ENCODE data around the gene SLC35F1. TPM values are rescaled to one million over a fixed set of nuclear protein-coding genes. Genes with fewer than 3 reads are reported as not detected.

The SLC35F1 gene
- total and polyA plus RNA-seq, 2 donors = 0.14 TPM

- no peaks in the 10 kb centered on the region for H3K36me3 ChIP-seq (ENCODE audit: control insufficient read depth in 2 of 2, insufficient read depth in 2 of 2, low read length in 1 of 2)
- no peak for DNase-seq (ENCODE audit: low read depth in 6 of 9, low spot score in 9 of 9)
- no peaks in the 10 kb centered on the region for H3K4me1 ChIP-seq (ENCODE audit: control insufficient read depth in 2 of 2, insufficient read depth in 2 of 2, low read length in 2 of 2)
- H3K4me3 ChIP-seq (ENCODE audit: low read length in 2 of 2) = no peak overlapping the region
- no peaks in the 10 kb centered on the region for H3K27me3 ChIP-seq (ENCODE audit: control insufficient read depth in 2 of 2, insufficient read depth in 1 of 2, low read length in 1 of 2)
- H3K9me3 ChIP-seq (ENCODE audit: control insufficient read depth in 2 of 2, insufficient read depth in 1 of 2, low read length in 1 of 2) = no peaks in the 10 kb centered on the region
- WGBS = 92% methylated on average over 2 of the region's 2 CpGs
- no peak overlapping the region for H3K27ac ChIP-seq (ENCODE audit: low read depth in 1 of 2, low read length in 1 of 2)
These were observed 313.5 kb downstream of the SLC35F1 start for GRCh38 chr6:118220429-118221128.

GRCh38 chr6:118223316-118223715, 316.3 kb downstream of the SLC35F1 start:
- DNase-seq (ENCODE audit: low read depth in 6 of 9, low spot score in 9 of 9) = no peak
- Histone ChIP-seq H3K27me3 (ENCODE audit: control insufficient read depth in 2 of 2, insufficient read depth in 1 of 2, low read length in 1 of 2) (no peaks in the 10 kb centered on the region), H3K27ac (ENCODE audit: low read depth in 1 of 2, low read length in 1 of 2) (no peak overlapping the region), H3K36me3 (ENCODE audit: control insufficient read depth in 2 of 2, insufficient read depth in 2 of 2, low read length in 1 of 2) (no peaks in the 10 kb centered on the region), H3K9me3 (ENCODE audit: control insufficient read depth in 2 of 2, insufficient read depth in 1 of 2, low read length in 1 of 2) (no peaks in the 10 kb centered on the region), H3K4me1 (ENCODE audit: control insufficient read depth in 2 of 2, insufficient read depth in 2 of 2, low read length in 2 of 2) (no peaks in the 10 kb centered on the region), H3K4me3 (ENCODE audit: low read length in 2 of 2) (no peak overlapping the region)
- 91% methylated on average over 3 of the region's 3 CpGs for WGBS

- H3K36me3 ChIP-seq (ENCODE audit: control insufficient read depth in 2 of 2, insufficient read depth in 2 of 2, low read length in 1 of 2) = no peaks in the 10 kb centered on the region
- no peak overlapping the region for H3K27ac ChIP-seq (ENCODE audit: low read depth in 1 of 2, low read length in 1 of 2)
- DNase-seq (ENCODE audit: low read depth in 6 of 9, low spot score in 9 of 9) = no peak
- H3K9me3 ChIP-seq (ENCODE audit: control insufficient read depth in 2 of 2, insufficient read depth in 1 of 2, low read length in 1 of 2) = no peaks in the 10 kb centered on the region
- H3K27me3 ChIP-seq (ENCODE audit: control insufficient read depth in 2 of 2, insufficient read depth in 1 of 2, low read length in 1 of 2) = no peaks in the 10 kb centered on the region
- WGBS = 48% methylated on average over 3 of the region's 3 CpGs
- H3K4me1 ChIP-seq (ENCODE audit: control insufficient read depth in 2 of 2, insufficient read depth in 2 of 2, low read length in 2 of 2) = no peaks in the 10 kb centered on the region
- H3K4me3 ChIP-seq (ENCODE audit: low read length in 2 of 2) = no peak overlapping the region
These were observed 321.8 kb downstream of the SLC35F1 start for GRCh38 chr6:118228886-118229285.

- H3K36me3 ChIP-seq (ENCODE audit: control insufficient read depth in 2 of 2, insufficient read depth in 2 of 2, low read length in 1 of 2) = no peaks in the 10 kb centered on the region
- no peaks in the 10 kb centered on the region for H3K4me1 ChIP-seq (ENCODE audit: control insufficient read depth in 2 of 2, insufficient read depth in 2 of 2, low read length in 2 of 2)
- no peaks in the 10 kb centered on the region for H3K27me3 ChIP-seq (ENCODE audit: control insufficient read depth in 2 of 2, insufficient read depth in 1 of 2, low read length in 1 of 2)
- DNase-seq (ENCODE audit: low read depth in 6 of 9, low spot score in 9 of 9) = no peak
- no peak overlapping the region for H3K4me3 ChIP-seq (ENCODE audit: low read length in 2 of 2)
- 94% methylated on average over 1 of the region's 1 CpG for WGBS
- H3K27ac ChIP-seq (ENCODE audit: low read depth in 1 of 2, low read length in 1 of 2) = no peak overlapping the region
- no peaks in the 10 kb centered on the region for H3K9me3 ChIP-seq (ENCODE audit: control insufficient read depth in 2 of 2, insufficient read depth in 1 of 2, low read length in 1 of 2)
These were observed 333.9 kb downstream of the SLC35F1 start for GRCh38 chr6:118240878-118241528.

- H3K27ac ChIP-seq (ENCODE audit: low read depth in 1 of 2, low read length in 1 of 2) = no peak overlapping the region
- no peaks in the 10 kb centered on the region for H3K36me3 ChIP-seq (ENCODE audit: control insufficient read depth in 2 of 2, insufficient read depth in 2 of 2, low read length in 1 of 2)
- H3K27me3 ChIP-seq (ENCODE audit: control insufficient read depth in 2 of 2, insufficient read depth in 1 of 2, low read length in 1 of 2) = no peaks in the 10 kb centered on the region
- H3K4me3 ChIP-seq (ENCODE audit: low read length in 2 of 2) = no peak overlapping the region
- no peak for DNase-seq (ENCODE audit: low read depth in 6 of 9, low spot score in 9 of 9)
- H3K4me1 ChIP-seq (ENCODE audit: control insufficient read depth in 2 of 2, insufficient read depth in 2 of 2, low read length in 2 of 2) = no peaks in the 10 kb centered on the region
- 94% methylated on average over 5 of the region's 5 CpGs for WGBS
- no peaks in the 10 kb centered on the region for H3K9me3 ChIP-seq (ENCODE audit: control insufficient read depth in 2 of 2, insufficient read depth in 1 of 2, low read length in 1 of 2)
These were observed 339.3 kb downstream of the SLC35F1 start for GRCh38 chr6:118246406-118246805.

GRCh38 chr6:118248171-118248570, 341.1 kb downstream of the SLC35F1 start:
- H3K27me3 ChIP-seq (ENCODE audit: control insufficient read depth in 2 of 2, insufficient read depth in 1 of 2, low read length in 1 of 2) = no peaks in the 10 kb centered on the region
- WGBS = 99% methylated on average over 1 of the region's 1 CpG

GRCh38 chr6:118249680-118250079, 342.6 kb downstream of the SLC35F1 start:
- peak in 2 of 9 donors; percentile 5 to 10 for DNase-seq (ENCODE audit: low read depth in 6 of 9, low spot score in 9 of 9)
- Histone ChIP-seq H3K4me1 (ENCODE audit: control insufficient read depth in 2 of 2, insufficient read depth in 2 of 2, low read length in 2 of 2) (no peaks in the 10 kb centered on the region), H3K9me3 (ENCODE audit: control insufficient read depth in 2 of 2, insufficient read depth in 1 of 2, low read length in 1 of 2) (no peaks in the 10 kb centered on the region), H3K36me3 (ENCODE audit: control insufficient read depth in 2 of 2, insufficient read depth in 2 of 2, low read length in 1 of 2) (no peaks in the 10 kb centered on the region), H3K27me3 (ENCODE audit: control insufficient read depth in 2 of 2, insufficient read depth in 1 of 2, low read length in 1 of 2) (no peaks in the 10 kb centered on the region), H3K27ac (ENCODE audit: low read depth in 1 of 2, low read length in 1 of 2) (no peak overlapping the region), H3K4me3 (ENCODE audit: low read length in 2 of 2) (no peak overlapping the region)
- WGBS = 9% methylated on average over 5 of the region's 5 CpGs

More at GRCh38 chr6:118248171-118248570, 341.1 kb downstream of the SLC35F1 start:
- Histone ChIP-seq H3K27ac (ENCODE audit: low read depth in 1 of 2, low read length in 1 of 2) (no peak overlapping the region), H3K4me1 (ENCODE audit: control insufficient read depth in 2 of 2, insufficient read depth in 2 of 2, low read length in 2 of 2) (no peaks in the 10 kb centered on the region), H3K36me3 (ENCODE audit: control insufficient read depth in 2 of 2, insufficient read depth in 2 of 2, low read length in 1 of 2) (no peaks in the 10 kb centered on the region), H3K4me3 (ENCODE audit: low read length in 2 of 2) (no peak overlapping the region), H3K9me3 (ENCODE audit: control insufficient read depth in 2 of 2, insufficient read depth in 1 of 2, low read length in 1 of 2) (no peaks in the 10 kb centered on the region)
- no peak for DNase-seq (ENCODE audit: low read depth in 6 of 9, low spot score in 9 of 9)

GRCh38 chr6:118252474-118252873, 345.4 kb downstream of the SLC35F1 start:
- WGBS = 97% methylated on average over 1 of the region's 1 CpG

GRCh38 chr6:118253741-118254140, 346.7 kb downstream of the SLC35F1 start:
- Histone ChIP-seq H3K9me3 (ENCODE audit: control insufficient read depth in 2 of 2, insufficient read depth in 1 of 2, low read length in 1 of 2) (no peaks in the 10 kb centered on the region), H3K4me1 (ENCODE audit: control insufficient read depth in 2 of 2, insufficient read depth in 2 of 2, low read length in 2 of 2) (no peaks in the 10 kb centered on the region), H3K36me3 (ENCODE audit: control insufficient read depth in 2 of 2, insufficient read depth in 2 of 2, low read length in 1 of 2) (no peaks in the 10 kb centered on the region), H3K27me3 (ENCODE audit: control insufficient read depth in 2 of 2, insufficient read depth in 1 of 2, low read length in 1 of 2) (no peaks in the 10 kb centered on the region), H3K4me3 (ENCODE audit: low read length in 2 of 2) (no peak overlapping the region), H3K27ac (ENCODE audit: low read depth in 1 of 2, low read length in 1 of 2) (no peak overlapping the region)
- WGBS = 91% methylated on average over 3 of the region's 3 CpGs
- DNase-seq (ENCODE audit: low read depth in 6 of 9, low spot score in 9 of 9) = no peak

More at GRCh38 chr6:118252474-118252873, 345.4 kb downstream of the SLC35F1 start:
- no peak for DNase-seq (ENCODE audit: low read depth in 6 of 9, low spot score in 9 of 9)
- no peak overlapping the region for H3K27ac ChIP-seq (ENCODE audit: low read depth in 1 of 2, low read length in 1 of 2)
- no peaks in the 10 kb centered on the region for H3K36me3 ChIP-seq (ENCODE audit: control insufficient read depth in 2 of 2, insufficient read depth in 2 of 2, low read length in 1 of 2)
- H3K9me3 ChIP-seq (ENCODE audit: control insufficient read depth in 2 of 2, insufficient read depth in 1 of 2, low read length in 1 of 2) = no peaks in the 10 kb centered on the region
- H3K4me1 ChIP-seq (ENCODE audit: control insufficient read depth in 2 of 2, insufficient read depth in 2 of 2, low read length in 2 of 2) = no peaks in the 10 kb centered on the region
- no peak overlapping the region for H3K4me3 ChIP-seq (ENCODE audit: low read length in 2 of 2)
- H3K27me3 ChIP-seq (ENCODE audit: control insufficient read depth in 2 of 2, insufficient read depth in 1 of 2, low read length in 1 of 2) = no peaks in the 10 kb centered on the region

Measured in thymus (tissue), 11 donors.